OCI-LY3 (cell line): Measurements from ENCODE around the gene CCDC7.
"Not testable (repeated sequence)": the region's sequence is repeated elsewhere in the genome, so short reads cannot be mapped to it uniquely, and the experiment has no call there.

Source experiments
- H2AFZ ChIP-seq: fragments of 200-600, 300-600 bp; shearing (Covaris generic); 2 replicates; pipeline ENCODE4 v1.6.0; 2014; ENCODE audit warnings: antibody characterized with exemption, low read depth, low read length
- H3K27ac ChIP-seq: fragments of 200-600, 300-600 bp; sonication (generic); 2 replicates; pipeline ENCODE4 v1.5.1; 2014; ENCODE audit warnings: mild to moderate bottlenecking, low read length, moderate library complexity, mixed read lengths
- H3K27me3 ChIP-seq: fragments of 200-600, 300-600 bp; sonication (generic); 2 replicates; pipeline ENCODE4 v1.6.1; 2014; ENCODE audit warnings: low read depth, low read length, mixed read lengths
- H3K36me3 ChIP-seq: fragments of 200-600, 300-600 bp; sonication (generic); replicated peaks from 2 replicates; pipeline ENCODE3; 2014; ENCODE audit warnings: low read depth, low read length, mixed read lengths
- H3K4me1 ChIP-seq: fragments of 300-600, 200-600 bp; sonication (generic); 2 replicates; pipeline ENCODE4 v1.6.1; 2014; ENCODE audit warnings: low read length, mixed read lengths
- H3K4me2 ChIP-seq: fragments of 200-600, 300-600 bp; sonication (generic); 2 replicates; pipeline ENCODE4 v1.6.1; 2014; ENCODE audit warnings: low read length, mixed read lengths
- H3K4me3 ChIP-seq: fragments of 300-600, 200-600 bp; sonication (generic); 2 replicates; pipeline ENCODE4 v1.5.1; 2014; ENCODE audit warnings: antibody characterized with exemption, mild to moderate bottlenecking, low read length, moderate library complexity
- H3K79me2 ChIP-seq: fragments of 300-600, 200-600 bp; shearing (Covaris generic); 2 replicates; pipeline ENCODE4 v1.6.1; 2014; ENCODE audit warnings: mild to moderate bottlenecking, low read length, mixed read lengths
- H3K9ac ChIP-seq: fragments of 300-600, 200-600 bp; shearing (Covaris generic); 2 replicates; pipeline ENCODE4 v1.6.0; 2014; ENCODE audit warnings: mild to moderate bottlenecking, low read length, moderate library complexity
- H3K9me3 ChIP-seq: fragments of 200-600, 300-600 bp; shearing (Covaris generic); 2 replicates; pipeline ENCODE4 v1.6.1; 2014; ENCODE audit warnings: low read length, mixed read lengths; ENCODE audit not compliant: insufficient read depth
- H4K20me1 ChIP-seq: fragments of 200-600, 300-600 bp; sonication (generic); 2 replicates; pipeline ENCODE4 v1.6.1; 2016; ENCODE audit warnings: low read length, mixed read lengths; ENCODE audit not compliant: insufficient read depth
- EZH2phosphoT487 ChIP-seq: fragments of 200-600 bp; shearing (Covaris generic); IDR thresholded peaks from 2 replicates; pipeline ENCODE4 v1.6.1; 2018; ENCODE audit warnings: antibody characterized with exemption, mixed run types, low read depth
- TF ChIP-seq, protein P1 (sequence below): fragments of 200-600, 300-600 bp; sonication (generic); IDR thresholded peaks from 2 replicates; pipeline ENCODE4 v1.5.1; 2014; ENCODE audit warnings: antibody characterized with exemption, low read length, low read depth

CCDC7 gene

DNA sequence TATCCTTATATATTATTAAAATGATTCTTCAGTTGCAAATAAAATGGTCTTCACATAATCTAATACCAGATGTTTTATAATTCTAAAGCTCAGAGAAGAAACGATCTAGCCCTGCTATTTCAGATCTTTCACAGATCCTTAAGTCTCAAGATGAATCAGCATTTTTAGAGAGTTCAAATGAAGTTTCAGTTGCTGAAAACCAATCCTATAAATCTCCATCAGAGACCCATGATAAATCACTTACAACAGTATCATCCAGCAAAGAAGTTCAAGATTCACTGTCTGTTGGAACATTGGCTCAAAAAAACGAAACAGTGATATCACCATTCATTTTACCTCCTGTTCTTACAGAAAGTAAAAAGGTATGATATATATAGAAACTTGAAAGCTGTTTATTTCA lies 137.0 kb downstream of the CCDC7 start:
- Histone ChIP-seq H3K79me2 (no peaks in the 10 kb centered on the region), H3K27ac (no peak overlapping the region), H4K20me1 (no peaks in the 10 kb centered on the region), H2AFZ (no peak overlapping the region), H3K9ac (no peak overlapping the region), H3K9me3 (no peaks in the 10 kb centered on the region), H3K27me3 (no peaks in the 10 kb centered on the region), H3K4me3 (no peak overlapping the region), H3K4me1 (no peaks in the 10 kb centered on the region), H3K36me3 (no peaks in the 10 kb centered on the region), H3K4me2 (no peak overlapping the region)
- TF ChIP-seq EZH2phosphoT487 = no peak
- TF ChIP-seq, protein P1, sequence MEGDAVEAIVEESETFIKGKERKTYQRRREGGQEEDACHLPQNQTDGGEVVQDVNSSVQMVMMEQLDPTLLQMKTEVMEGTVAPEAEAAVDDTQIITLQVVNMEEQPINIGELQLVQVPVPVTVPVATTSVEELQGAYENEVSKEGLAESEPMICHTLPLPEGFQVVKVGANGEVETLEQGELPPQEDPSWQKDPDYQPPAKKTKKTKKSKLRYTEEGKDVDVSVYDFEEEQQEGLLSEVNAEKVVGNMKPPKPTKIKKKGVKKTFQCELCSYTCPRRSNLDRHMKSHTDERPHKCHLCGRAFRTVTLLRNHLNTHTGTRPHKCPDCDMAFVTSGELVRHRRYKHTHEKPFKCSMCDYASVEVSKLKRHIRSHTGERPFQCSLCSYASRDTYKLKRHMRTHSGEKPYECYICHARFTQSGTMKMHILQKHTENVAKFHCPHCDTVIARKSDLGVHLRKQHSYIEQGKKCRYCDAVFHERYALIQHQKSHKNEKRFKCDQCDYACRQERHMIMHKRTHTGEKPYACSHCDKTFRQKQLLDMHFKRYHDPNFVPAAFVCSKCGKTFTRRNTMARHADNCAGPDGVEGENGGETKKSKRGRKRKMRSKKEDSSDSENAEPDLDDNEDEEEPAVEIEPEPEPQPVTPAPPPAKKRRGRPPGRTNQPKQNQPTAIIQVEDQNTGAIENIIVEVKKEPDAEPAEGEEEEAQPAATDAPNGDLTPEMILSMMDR = no peak

DNA sequence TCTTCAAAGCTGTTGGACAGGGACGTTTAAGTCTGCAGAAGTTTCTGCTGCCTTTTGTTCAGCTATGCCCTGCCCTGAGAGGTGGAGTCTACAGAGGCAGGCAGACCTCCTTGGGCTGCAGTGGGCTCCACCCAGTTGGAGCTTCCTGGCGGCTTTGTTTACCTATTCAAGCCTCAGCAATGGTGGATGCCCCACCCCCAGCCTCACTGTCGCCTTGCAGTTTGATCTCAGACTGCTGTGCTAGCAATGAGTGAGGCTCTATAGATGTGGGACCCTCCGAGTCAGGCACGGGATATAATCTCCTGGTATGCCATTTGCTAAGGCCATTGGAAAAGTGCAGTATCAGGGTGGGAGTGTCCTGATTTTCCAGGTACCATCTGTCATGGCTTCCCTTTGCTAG lies 152.1 kb downstream of the CCDC7 start:
- not testable (repeated sequence) for H3K9ac ChIP-seq

DNA sequence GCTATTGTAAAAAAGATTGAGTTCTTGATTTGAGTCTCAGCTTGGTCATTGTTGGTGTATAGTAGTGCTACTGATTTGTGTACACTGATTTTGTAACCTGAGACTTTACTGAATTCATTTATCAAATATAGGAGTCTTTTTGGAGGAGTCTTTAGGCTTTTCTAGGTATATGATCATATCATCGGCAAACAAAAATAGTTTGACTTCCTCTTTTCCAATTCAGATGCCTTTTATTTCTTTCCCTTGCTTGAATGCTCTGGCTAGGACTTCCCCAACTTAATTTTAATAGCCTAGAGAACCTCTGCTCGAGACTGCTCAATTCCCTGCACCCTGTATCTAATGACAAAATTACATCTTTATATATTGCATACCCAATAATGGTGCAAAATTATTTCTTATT lies 154.4 kb downstream of the CCDC7 start:
- Histone ChIP-seq H3K4me2 (no peak overlapping the region), H3K9me3 (no peaks in the 10 kb centered on the region), H3K4me3 (no peak overlapping the region), H3K79me2 (no peaks in the 10 kb centered on the region), H4K20me1 (no peaks in the 10 kb centered on the region), H3K36me3 (no peaks in the 10 kb centered on the region), H3K27me3 (no peaks in the 10 kb centered on the region), H3K9ac (no peak overlapping the region), H3K27ac (no peak overlapping the region), H3K4me1 (no peaks in the 10 kb centered on the region), H2AFZ (no peak overlapping the region)
- TF ChIP-seq EZH2phosphoT487 = no peak
- TF ChIP-seq, protein P1 = no peak

More for the DNA sequence above, 152.1 kb downstream of the CCDC7 start:
- not testable (repeated sequence) for H3K36me3 ChIP-seq, H3K4me1 ChIP-seq, H4K20me1 ChIP-seq, H3K79me2 ChIP-seq, H3K9me3 ChIP-seq, H2AFZ ChIP-seq, H3K4me3 ChIP-seq, H3K27ac ChIP-seq, H3K4me2 ChIP-seq, H3K27me3 ChIP-seq

DNA sequence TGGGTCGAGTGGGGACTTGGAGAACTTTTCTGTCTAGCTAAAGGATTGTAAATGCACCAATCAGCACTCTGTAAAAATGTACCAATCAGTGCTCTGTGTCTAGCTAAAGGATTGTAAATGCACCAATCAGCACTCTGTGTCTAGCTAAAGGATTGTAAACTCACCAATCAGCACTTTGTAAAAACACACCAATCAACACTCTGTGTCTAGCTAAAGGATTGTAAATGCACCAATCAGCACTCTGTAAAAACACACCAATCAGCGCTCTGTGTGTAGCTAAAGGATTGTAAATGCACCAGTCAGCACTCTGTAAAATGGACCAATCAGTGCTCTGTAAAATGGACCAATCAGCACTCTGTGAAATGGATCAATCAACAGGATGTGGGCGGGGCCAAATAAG lies 155.6 kb downstream of the CCDC7 start:
- not testable (repeated sequence) for H3K79me2 ChIP-seq, H3K9me3 ChIP-seq, H3K4me1 ChIP-seq, H4K20me1 ChIP-seq, H3K27ac ChIP-seq, H3K4me2 ChIP-seq, H2AFZ ChIP-seq, H3K27me3 ChIP-seq, H3K9ac ChIP-seq, H3K4me3 ChIP-seq, H3K36me3 ChIP-seq

DNA sequence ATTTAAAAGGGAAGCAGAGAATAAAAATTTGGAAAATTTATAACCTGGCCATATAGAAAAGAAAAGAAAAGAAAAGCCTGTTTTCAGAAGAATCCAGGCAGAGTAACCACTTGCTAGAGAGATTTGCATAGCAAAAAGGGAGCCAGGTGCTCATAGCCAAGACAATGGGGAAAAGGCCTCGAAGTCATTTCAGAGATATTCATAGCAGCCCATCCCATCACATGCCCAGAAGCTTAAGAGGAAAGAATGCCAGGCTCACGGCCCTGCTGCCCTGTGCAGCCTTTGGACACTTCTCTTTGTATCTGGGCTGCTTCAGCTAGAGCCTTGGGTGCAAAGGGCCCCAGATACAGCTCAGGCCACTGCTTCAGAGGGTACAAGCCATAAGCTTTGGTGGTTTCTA lies 159.8 kb downstream of the CCDC7 start:
- H3K27ac ChIP-seq = no peak overlapping the region
- H3K79me2 ChIP-seq = no peaks in the 10 kb centered on the region
- H3K4me2 ChIP-seq = no peak overlapping the region
- no peaks in the 10 kb centered on the region for H3K36me3 ChIP-seq
- TF ChIP-seq EZH2phosphoT487 = no peak
- TF ChIP-seq, protein P1 = no peak
- no peak overlapping the region for H3K9ac ChIP-seq
- H3K9me3 ChIP-seq = no peaks in the 10 kb centered on the region
- no peaks in the 10 kb centered on the region for H3K27me3 ChIP-seq
- H2AFZ ChIP-seq = no peak overlapping the region
- H3K4me3 ChIP-seq = no peak overlapping the region
- H4K20me1 ChIP-seq = no peaks in the 10 kb centered on the region
- no peaks in the 10 kb centered on the region for H3K4me1 ChIP-seq

DNA sequence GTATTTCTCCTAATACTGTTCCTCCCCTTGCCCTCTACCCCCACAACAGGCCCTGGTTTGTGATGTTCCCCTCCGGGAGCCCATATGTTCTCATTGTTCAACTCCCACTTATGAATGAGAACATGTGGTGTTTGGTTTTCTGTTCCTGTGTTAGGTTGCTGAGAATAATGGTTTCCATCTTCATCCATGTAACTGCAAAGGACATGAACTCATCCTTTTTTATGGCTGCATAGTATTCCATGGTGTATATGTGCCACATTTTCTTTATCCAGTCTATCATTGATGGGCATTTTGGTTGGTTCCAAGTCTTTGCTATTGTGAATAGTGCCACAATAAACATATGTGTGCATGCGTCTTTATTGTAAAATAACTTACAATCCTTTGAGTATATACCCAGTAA lies 164.6 kb downstream of the CCDC7 start:
- H3K36me3 ChIP-seq, H3K9me3 ChIP-seq, H2AFZ ChIP-seq, H3K27me3 ChIP-seq, H3K79me2 ChIP-seq, H3K4me1 ChIP-seq, H3K9ac ChIP-seq, H3K4me3 ChIP-seq, H3K27ac ChIP-seq, H4K20me1 ChIP-seq, H3K4me2 ChIP-seq: not testable (repeated sequence)
